GM18517 (cell line): ENCODE measurements around the gene RNASE3.
"Not testable (repeated sequence)": the region's sequence is repeated elsewhere in the genome, so short reads cannot be mapped to it uniquely, and the experiment has no call there.

ENCODE experiments used
- ATAC-seq: cut with Tn5 transposase; IDR thresholded peaks from one replicate; pipeline ENCODE4 v1.9.1; 2021; ENCODE audit warnings: mild to moderate bottlenecking, moderate library complexity; ENCODE audit not compliant: unreplicated experiment

Gene RNASE3

GRCh38 chr14:20910822-20911221 lies 19.6 kb downstream of the RNASE3 start:
- not testable (repeated sequence) for ATAC-seq

- ATAC-seq, result not testable (repeated sequence)
Observed at GRCh38 chr14:20919038-20919756, 28.0 kb downstream of the RNASE3 start.

DNA sequence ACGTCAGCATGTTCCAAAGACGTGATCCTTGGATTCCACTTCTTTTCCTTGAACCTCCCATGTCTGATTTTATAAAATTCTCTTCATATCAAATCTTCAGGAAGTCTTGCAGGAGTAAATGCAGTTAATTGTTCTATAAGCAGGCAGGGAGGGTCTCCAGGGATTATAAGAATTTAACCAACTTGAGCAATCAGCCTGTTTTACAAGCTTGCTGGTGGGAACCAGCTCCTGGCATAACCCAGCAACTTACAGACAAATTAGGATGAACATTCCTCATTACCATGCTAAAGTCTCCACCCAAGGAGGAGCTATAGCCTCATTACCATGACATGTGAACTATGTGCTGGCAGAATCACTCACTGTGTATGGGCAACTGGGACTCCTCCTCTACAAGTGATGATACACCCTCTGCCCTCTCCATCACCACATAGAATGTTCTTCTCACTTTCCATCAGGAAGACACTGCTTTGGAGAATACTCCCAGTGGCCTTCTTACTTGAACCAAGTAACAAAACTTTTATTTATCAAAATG lies 32.6 kb downstream of the RNASE3 start:
- ATAC-seq, result not testable (repeated sequence)

DNA sequence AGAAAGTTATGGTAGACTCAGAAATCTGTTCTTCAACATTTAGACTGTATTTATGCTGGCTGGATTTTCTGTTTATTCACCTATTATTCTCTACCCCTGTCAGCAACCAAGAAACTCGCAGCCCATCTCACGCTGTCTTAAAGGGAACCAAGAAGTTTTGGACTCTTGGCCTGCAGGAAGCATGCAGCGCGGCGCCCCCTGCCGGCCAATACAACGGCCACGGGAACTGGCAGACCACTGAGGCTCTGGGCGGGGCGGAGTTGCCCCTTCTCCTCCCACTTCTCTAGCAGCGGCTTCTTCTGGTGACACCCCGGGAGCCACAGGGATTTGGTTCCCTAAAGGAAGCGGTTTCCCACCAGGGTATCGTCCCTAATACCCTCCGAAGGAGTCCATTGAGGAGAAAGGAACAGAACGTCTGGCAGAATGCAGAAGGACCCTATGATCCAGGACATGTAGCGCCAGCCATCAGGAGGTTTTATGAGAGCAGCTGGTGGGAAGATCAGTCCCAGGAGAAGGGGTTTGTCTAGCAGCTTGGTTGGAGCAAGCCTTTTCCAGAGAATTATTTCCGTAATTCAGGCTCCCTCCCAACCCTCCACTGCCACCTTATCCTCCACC lies 43.1 kb downstream of the RNASE3 start:
- ATAC-seq, result no peak

DNA sequence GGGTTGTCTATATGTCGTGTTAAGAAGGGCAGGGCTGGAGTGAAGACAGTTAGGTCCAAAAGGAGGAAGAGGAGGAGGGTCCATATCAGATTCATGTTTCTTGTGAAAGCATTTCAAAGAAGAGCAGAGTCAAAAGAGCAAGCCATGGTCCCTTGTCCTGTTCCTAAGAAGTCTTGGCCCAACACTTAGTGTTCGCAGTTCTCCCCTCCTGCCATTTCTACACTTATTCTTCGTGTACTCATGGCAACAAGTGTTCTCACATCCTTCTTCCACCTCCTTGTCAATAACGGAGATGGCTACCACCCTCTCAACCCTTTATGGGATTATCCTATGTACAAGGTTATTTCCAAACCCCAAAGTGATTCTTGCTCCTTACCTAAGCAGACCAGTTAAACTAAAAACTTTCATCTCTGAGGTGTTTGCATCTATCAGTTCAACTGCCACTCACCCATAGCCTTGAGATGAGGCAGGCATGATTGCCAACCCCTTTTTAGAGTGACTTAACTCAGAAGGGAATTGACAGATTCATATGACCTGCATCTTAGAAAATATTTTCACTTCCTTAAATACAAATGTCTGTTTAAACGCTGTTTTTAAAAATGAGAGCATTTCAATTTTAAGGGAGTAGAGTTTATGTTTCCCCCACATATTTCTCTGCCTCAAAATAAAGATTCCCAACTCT lies 44.3 kb downstream of the RNASE3 start:
- no peak for ATAC-seq
